Brain microvascular endothelial cell (primary cell): ENCODE results near the gene PGD.
"Not testable (repeated sequence)": the region's sequence is repeated elsewhere in the genome, so short reads cannot be mapped to it uniquely, and the experiment has no call there.

Experiments used
- DNase-seq: peaks from one replicate; pipeline ENCODE4 v3.0.0-alpha.2; 2020
- H3K27ac ChIP-seq: fragments of 250-450 bp; sonication (Bioruptor Pico); 2 replicates; pipeline ENCODE4 v1.5.1; 2020; ENCODE audit warnings: mild to moderate bottlenecking, moderate library complexity
- H3K27me3 ChIP-seq: fragments of 250-450 bp; sonication (Bioruptor Pico); replicated peaks from 2 replicates; pipeline ENCODE4 v1.5.1; 2020; ENCODE audit warnings: mild to moderate bottlenecking
- H3K36me3 ChIP-seq: fragments of 250-450 bp; sonication (Bioruptor Pico); replicated peaks from 2 replicates; pipeline ENCODE4 v1.5.1; 2020; ENCODE audit warnings: mild to moderate bottlenecking
- H3K4me3 ChIP-seq: 2 replicates; pipeline ENCODE4 v1.5.1; 2011; ENCODE audit warnings: low read depth, mild to moderate bottlenecking, control low read depth, low read length, moderate library complexity
- CTCF ChIP-seq: IDR thresholded peaks from 2 replicates; pipeline ENCODE4 v1.5.1; 2011; ENCODE audit warnings: low read depth, mild to moderate bottlenecking, moderate library complexity, low read length, control low read depth, inconsistent platforms; ENCODE audit errors: missing control alignments
- in situ Hi-C: cut with HindIII; loops from 2 replicates; pipeline ENCODE4 v1.10.0; 2017; ENCODE audit warnings: low sequenced_read_pairs, low pct_ligation_motif_present

The PGD gene

GRCh38 chr1:10400013-10400412 lies 1.1 kb downstream of the PGD start:
- Histone ChIP-seq H3K27me3 (no peaks in the 10 kb centered on the region), H3K4me3 (peak overlapping the region; percentile 85), H3K27ac (peak overlapping the region; percentile 74), H3K36me3 (peaks cover 16% of the 10 kb centered on the region)
- TF ChIP-seq CTCF, result no peak
- in situ Hi-C loops, result no loop called here
- DNase-seq, result no peak

- peaks cover 29% of the 10 kb centered on the region for H3K36me3 ChIP-seq
- H3K4me3 ChIP-seq, result no peak overlapping the region
- TF ChIP-seq CTCF, result no peak
- in situ Hi-C loops, result no loop called here
- no peak for DNase-seq
- H3K27me3 ChIP-seq, result no peaks in the 10 kb centered on the region
- no peak overlapping the region for H3K27ac ChIP-seq
Observed at GRCh38 chr1:10401281-10401680, 2.4 kb downstream of the PGD start.

GRCh38 chr1:10402729-10403274 lies 3.9 kb downstream of the PGD start:
- H3K27ac ChIP-seq, result peak overlapping the region; percentile 79
- peak; percentile 72 for DNase-seq
- no peak overlapping the region for H3K4me3 ChIP-seq
- peaks cover 41% of the 10 kb centered on the region for H3K36me3 ChIP-seq
- TF ChIP-seq CTCF, result no peak
- no peaks in the 10 kb centered on the region for H3K27me3 ChIP-seq
- in situ Hi-C loops, result no loop called here

- TF ChIP-seq CTCF, result no peak
- peaks cover 79% of the 10 kb centered on the region for H3K36me3 ChIP-seq
- in situ Hi-C loops, result no loop called here
- no peaks in the 10 kb centered on the region for H3K27me3 ChIP-seq
- H3K4me3 ChIP-seq, result no peak overlapping the region
- no peak overlapping the region for H3K27ac ChIP-seq
- no peak for DNase-seq
Observed at GRCh38 chr1:10407201-10407600, 8.3 kb downstream of the PGD start.

- in situ Hi-C loops, result no loop called here
- TF ChIP-seq CTCF, result no peak
- Histone ChIP-seq H3K4me3 (no peak overlapping the region), H3K27ac (peak overlapping the region; percentile 58), H3K36me3 (peaks cover 83% of the 10 kb centered on the region), H3K27me3 (no peaks in the 10 kb centered on the region)
- DNase-seq, result peak; percentile 38
Observed at GRCh38 chr1:10415211-10415930, 16.5 kb downstream of the PGD start.

- H3K36me3 ChIP-seq, result peaks cover 85% of the 10 kb centered on the region
- H3K27me3 ChIP-seq, in situ Hi-C loops, H3K27ac ChIP-seq, DNase-seq, H3K4me3 ChIP-seq: not testable (repeated sequence)
Observed at GRCh38 chr1:10415967-10416366, 17.1 kb downstream of the PGD start.

- H3K27ac ChIP-seq, H3K27me3 ChIP-seq, H3K4me3 ChIP-seq, in situ Hi-C loops, DNase-seq: not testable (repeated sequence)
- peaks cover 63% of the 10 kb centered on the region for H3K36me3 ChIP-seq
Observed at GRCh38 chr1:10418741-10419140, 19.9 kb downstream of the PGD start.
